Activated T-cell treated with anti-CD3 and anti-CD28 coated beads, Interleukin-2, amount 50 U/mL, for 72 hours (primary cell): ENCODE data around the gene FAM13B. TPM values are rescaled to one million over a fixed set of nuclear protein-coding genes. Genes with fewer than 3 reads are reported as not detected.
"Not testable (repeated sequence)": the region's sequence is repeated elsewhere in the genome, so short reads cannot be mapped to it uniquely, and the experiment has no call there.

Experiments used
- ATAC-seq, 2 donors: fragments of 150-1000 bp; cut with Tn5 transposase; replicated peaks in 1 of 2; 2 replicates each; pipeline ENCODE4 v1.10.0; 2021; ENCODE audit warnings: moderate library complexity in 2 of 2, mild to moderate bottlenecking in 1 of 2
- DNase-seq, 2 donors: peaks; one replicate each; pipeline ENCODE4 v3.0.0; 2021 to 2022; ENCODE audit warnings: mixed read lengths in 1 of 2
- H3K27ac Mint-ChIP-seq: one replicate; pipeline ENCODE4 v1.8.0; 2022; ENCODE audit warnings: mild to moderate bottlenecking, moderate library complexity, mixed read lengths
- H3K27me3 Mint-ChIP-seq: one replicate; pipeline ENCODE4 v1.8.0; 2022; ENCODE audit warnings: low read depth, mixed read lengths
- H3K36me3 Mint-ChIP-seq, 2 donors: one replicate each; pipeline ENCODE4 v1.8.0; 2022; ENCODE audit warnings: mixed read lengths in 2 of 2, mild to moderate bottlenecking in 1 of 2; ENCODE audit not compliant: insufficient read depth in 2 of 2
- H3K4me1 Mint-ChIP-seq: one replicate; pipeline ENCODE4 v1.8.0; 2022; ENCODE audit warnings: low read depth, mixed read lengths
- H3K4me3 Mint-ChIP-seq, 2 donors: one replicate each; pipeline ENCODE4 v1.8.0; 2022; ENCODE audit warnings: mild to moderate bottlenecking in 2 of 2, mixed read lengths in 2 of 2, moderate library complexity in 2 of 2
- H3K9me3 Mint-ChIP-seq, 2 donors: one replicate each; pipeline ENCODE4 v1.8.0; 2022; ENCODE audit warnings: mixed read lengths in 2 of 2
- total RNA-seq, 2 donors: library from RNA; stranded (reverse); gene quantifications; one replicate each; pipeline ENCODE4 v1.2.3, GENCODE V29; 2022

Gene FAM13B
- total RNA-seq, 2 donors from 2014 or later, result 19.3 to 20.5 TPM

DNA sequence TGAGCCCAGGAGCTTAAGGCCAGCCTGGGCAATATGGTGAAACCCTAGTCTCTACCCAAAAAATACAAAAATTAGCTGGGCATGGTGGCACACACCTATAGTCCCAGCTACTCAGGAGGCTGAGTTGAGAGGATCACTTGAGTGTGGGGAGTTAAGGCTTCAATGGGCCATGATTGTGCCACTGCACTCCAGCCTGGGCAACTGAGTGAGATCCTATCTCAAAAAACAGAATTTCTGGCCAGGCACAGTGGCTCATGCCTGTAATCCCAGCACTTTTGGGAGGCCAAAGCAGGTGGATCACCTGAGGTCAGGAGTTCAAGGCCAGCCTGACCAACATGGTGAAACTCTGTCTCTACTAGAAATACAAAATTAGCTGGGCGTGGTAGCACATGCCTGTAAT, 19.8 kb upstream of the FAM13B start:
- not testable (repeated sequence) for H3K4me3 Mint-ChIP-seq, H3K4me1 Mint-ChIP-seq

DNA sequence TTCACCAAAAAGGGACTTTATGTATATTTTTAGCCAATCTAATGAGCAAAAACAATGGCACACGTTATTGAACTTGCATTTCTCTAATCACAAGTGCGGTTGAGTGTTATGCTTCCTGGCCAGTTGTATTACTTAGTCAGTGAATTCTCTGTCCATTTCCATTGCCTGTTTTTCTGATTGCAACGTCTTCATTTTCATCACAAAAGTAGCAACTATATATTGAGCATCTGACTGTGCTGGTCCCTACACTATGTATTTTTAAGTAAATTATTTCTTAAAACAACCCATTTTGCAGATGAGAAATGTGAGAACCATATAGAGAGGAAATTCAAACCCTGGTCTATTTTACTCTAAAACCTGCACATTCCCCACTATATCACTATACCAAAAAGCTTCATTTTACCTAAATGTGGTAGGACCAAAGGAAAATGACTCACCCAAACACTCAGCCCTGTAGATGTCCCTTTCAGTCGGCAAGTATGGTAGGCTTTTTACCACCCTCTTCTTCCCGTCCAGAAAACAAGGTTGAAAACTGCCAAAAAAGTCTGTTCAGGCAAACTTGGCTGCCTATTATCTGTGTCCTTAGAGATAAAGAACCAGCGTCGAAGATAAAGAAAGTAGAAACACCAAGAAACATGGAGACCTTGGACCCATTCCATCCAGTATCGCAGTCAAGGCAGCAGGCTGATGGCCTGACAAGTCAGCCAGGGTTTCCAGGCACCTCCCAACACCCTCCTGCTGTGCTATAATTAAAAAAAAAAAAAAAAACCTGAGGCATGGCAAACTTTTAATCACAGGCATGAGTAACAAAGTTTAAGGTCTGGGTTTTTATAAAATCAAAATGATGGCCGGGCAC, 18.8 kb upstream of the FAM13B start:
- Mint-ChIP-seq H3K9me3 (no peaks in the 10 kb centered on the region), H3K4me1 (peaks cover 9% of the 10 kb centered on the region), H3K27ac (no peak overlapping the region)

More for the DNA sequence above, 19.8 kb upstream of the FAM13B start:
- not testable (repeated sequence) for DNase-seq, H3K27me3 Mint-ChIP-seq, ATAC-seq, H3K27ac Mint-ChIP-seq, H3K9me3 Mint-ChIP-seq, H3K36me3 Mint-ChIP-seq

DNA sequence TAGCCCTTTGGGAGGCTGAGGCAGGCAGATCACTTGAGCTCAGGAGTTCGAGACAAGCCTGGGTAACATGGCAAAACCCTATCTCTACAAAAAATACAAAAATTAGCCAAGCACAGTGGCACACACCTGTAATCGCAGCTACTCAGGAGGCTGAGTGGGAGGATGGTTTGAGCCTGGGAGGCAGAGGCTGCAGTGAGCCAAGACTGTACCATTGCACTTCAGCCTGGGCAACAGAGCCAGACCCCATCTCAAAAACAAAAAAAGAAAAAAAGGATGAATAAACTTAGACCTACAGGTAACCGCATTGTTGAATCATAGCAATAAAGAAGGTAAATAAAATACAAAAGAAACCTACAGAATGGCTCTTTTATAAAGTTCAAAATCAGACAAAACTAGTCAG, 12.4 kb upstream of the FAM13B start:
- not testable (repeated sequence) for DNase-seq, ATAC-seq, H3K36me3 Mint-ChIP-seq, H3K27ac Mint-ChIP-seq, H3K4me3 Mint-ChIP-seq, H3K27me3 Mint-ChIP-seq, H3K9me3 Mint-ChIP-seq, H3K4me1 Mint-ChIP-seq

More for the DNA sequence above, 18.8 kb upstream of the FAM13B start:
- no peak for ATAC-seq
- Mint-ChIP-seq H3K4me3 (no peak overlapping the region), H3K36me3 (no peaks in the 10 kb centered on the region), H3K27me3 (no peaks in the 10 kb centered on the region)
- no peak for DNase-seq

DNA sequence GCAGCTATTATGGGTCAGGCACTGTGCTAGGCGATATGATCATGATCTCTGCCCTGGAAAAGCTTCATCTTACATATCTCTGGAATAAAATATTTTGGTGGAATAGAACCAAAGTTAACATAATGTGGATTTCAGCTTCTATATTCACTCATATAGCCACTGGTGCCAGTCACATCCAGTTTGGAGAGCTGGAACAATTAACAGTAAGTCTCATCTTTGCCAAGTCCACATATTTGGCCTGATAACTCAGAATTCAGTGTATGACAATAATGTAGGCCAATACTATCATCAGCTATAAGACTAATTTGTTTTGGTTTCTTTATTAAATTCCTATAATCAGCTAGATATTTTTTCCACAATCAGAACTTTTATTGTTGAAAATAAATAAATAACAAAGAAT, 5.9 kb upstream of the FAM13B start:
- Mint-ChIP-seq H3K9me3 (no peaks in the 10 kb centered on the region), H3K36me3 (no peaks in the 10 kb centered on the region)
- DNase-seq, result no peak

DNA sequence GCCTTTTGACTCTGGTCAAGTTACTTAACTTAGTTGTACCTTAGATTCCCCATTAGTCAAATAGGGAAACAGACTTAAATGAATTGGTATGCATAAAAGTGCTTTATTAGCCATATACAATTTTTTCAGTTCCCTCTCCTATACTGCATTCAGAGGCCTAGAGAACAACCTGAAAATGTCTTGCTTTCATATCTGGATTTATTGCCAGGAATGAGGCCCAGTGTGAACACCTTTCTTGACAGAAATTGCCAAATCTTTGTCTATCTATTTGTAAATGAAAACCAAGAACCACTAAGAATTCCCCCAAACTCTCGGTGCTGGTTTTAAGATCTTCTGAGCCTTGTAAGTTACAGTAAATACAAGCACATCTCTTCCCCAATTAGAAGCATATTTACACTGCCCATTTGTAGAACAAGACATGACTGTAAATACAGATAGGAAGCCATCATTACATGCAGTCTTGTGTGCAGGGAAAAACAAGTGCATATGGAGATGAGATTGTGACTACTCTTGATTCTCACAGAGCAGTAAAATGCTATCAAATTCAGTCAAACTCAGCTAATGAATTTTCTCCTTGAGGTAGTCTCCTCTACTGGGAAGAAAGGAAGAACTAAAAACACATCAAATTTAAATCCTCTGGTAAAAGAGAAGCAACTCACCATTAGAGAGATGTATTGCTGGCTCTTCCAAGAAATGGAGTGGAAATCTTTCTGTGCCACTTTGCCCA, 5.2 kb upstream of the FAM13B start:
- no peak for DNase-seq
- H3K4me3 Mint-ChIP-seq, result peak overlapping the region in 1 of 2 donors; percentile 23
- no peak for ATAC-seq
- no peaks in the 10 kb centered on the region for H3K9me3 Mint-ChIP-seq
- no peaks in the 10 kb centered on the region for H3K36me3 Mint-ChIP-seq
- H3K4me1 Mint-ChIP-seq, result peaks cover 27% of the 10 kb centered on the region
- H3K27ac Mint-ChIP-seq, result peak overlapping the region; percentile 78
- H3K27me3 Mint-ChIP-seq, result no peaks in the 10 kb centered on the region

More for the DNA sequence above, 5.9 kb upstream of the FAM13B start:
- Mint-ChIP-seq H3K4me1 (peaks cover 23% of the 10 kb centered on the region), H3K4me3 (no peak overlapping the region), H3K27ac (no peak overlapping the region), H3K27me3 (no peaks in the 10 kb centered on the region)
- no peak for ATAC-seq

DNA sequence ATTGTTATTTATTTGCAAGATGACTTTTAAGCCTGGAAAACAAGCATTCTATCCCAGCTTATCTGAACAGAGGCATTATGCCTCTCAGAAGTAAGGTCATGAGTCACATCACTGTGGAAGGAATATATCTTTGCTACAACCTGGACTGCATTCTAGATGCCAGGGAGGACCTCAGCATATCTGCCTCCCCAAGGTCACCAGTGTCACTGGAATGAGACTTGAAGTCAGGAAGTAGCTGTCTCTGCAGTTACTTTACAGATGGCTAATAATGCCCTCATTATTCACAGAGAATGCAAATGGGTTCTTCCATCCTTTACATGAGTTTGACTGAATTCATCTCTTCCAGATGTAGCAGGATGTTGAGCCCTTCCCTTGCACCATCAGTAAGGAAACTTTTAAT, 4.4 kb upstream of the FAM13B start:
- H3K4me1 Mint-ChIP-seq, result peaks cover 27% of the 10 kb centered on the region

DNA sequence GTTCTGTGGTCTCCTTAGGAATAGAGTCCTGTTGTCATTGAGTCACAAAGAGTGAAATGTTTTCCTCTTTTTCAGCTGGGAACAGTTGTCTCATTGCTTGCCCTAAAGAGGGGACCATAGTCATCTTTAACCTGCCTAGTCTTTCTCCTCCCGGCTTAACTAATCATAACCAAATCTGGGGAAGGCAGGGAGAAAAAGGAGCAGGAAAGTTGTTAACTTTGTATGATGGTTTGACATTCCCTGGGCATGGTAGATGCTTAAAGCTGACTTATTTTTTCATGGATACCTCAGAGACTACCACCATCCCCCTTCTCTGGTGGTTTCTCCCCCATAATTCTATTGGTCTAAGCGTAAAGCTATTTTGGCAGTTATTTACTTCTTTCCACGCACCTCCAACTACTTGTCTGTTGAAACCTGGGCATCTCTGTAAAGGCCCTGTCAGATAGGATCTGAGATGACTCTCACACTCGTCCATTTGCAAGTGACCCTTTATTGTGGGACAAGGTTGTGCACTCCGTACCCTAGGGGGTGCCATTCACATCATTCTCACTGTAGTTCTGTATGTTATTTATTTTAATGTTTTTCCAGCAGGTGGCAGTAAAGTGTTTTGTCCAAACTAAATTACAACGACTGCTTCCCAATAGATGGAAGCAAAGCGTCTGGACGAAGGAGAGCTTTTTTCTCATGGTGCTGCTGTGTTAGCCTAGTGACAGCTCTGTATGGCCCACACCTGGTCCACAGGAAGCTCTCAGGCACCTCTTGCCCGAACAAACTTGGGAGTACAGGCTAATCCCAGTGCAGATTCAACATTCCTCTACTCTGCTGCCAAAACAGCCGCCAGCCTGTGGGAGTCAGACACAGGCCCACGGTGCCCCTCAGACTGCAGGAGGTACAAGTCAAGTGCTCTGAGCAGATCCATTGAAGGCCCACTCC, 3.0 kb upstream of the FAM13B start:
- H3K27me3 Mint-ChIP-seq, result no peaks in the 10 kb centered on the region
- peaks cover 2 to 3% of the 10 kb centered on the region in 2 donors for H3K36me3 Mint-ChIP-seq
- H3K9me3 Mint-ChIP-seq, result no peaks in the 10 kb centered on the region
- H3K4me3 Mint-ChIP-seq, result peak overlapping the region; percentile 12 to 13
- peak; percentile 67 to 74 for DNase-seq
- H3K27ac Mint-ChIP-seq, result no peak overlapping the region
- ATAC-seq, result peak; percentile 60 to 63
- peaks cover 40% of the 10 kb centered on the region for H3K4me1 Mint-ChIP-seq

More for the DNA sequence above, 4.4 kb upstream of the FAM13B start:
- Mint-ChIP-seq H3K27ac (no peak overlapping the region), H3K36me3 (peaks cover 0 to under 1% of the 10 kb centered on the region in 2 donors), H3K27me3 (no peaks in the 10 kb centered on the region), H3K9me3 (no peaks in the 10 kb centered on the region), H3K4me3 (no peak overlapping the region)
- no peak for ATAC-seq
- DNase-seq, result no peak

DNA sequence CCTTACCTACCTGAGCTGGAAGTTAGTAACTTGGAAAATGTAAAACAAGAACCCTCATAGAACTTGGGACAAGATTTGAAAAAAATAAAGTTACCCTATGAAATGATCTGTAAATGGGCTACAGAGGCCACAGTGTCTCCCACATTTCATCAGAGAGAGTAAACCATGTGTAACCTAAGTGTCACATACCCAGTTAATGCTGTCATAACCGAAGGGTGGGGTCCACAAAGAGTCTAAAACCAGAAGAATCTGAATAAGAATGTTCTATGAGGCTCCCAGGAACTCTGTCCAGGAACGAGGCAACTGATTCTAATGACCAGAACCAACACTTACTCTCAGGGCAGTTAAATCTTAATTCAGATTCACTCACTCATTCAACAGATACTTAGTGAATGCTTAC, 1.0 kb upstream of the FAM13B start:
- peaks cover 59% of the 10 kb centered on the region for H3K4me1 Mint-ChIP-seq
- no peaks in the 10 kb centered on the region for H3K27me3 Mint-ChIP-seq
- H3K36me3 Mint-ChIP-seq, result peaks cover 3 to 4% of the 10 kb centered on the region in 2 donors
- ATAC-seq (no peak), DNase-seq (no peak)
- peak overlapping the region; percentile 94 for H3K27ac Mint-ChIP-seq
- H3K9me3 Mint-ChIP-seq, result no peaks in the 10 kb centered on the region
- peak overlapping the region; percentile 97 to 98 for H3K4me3 Mint-ChIP-seq

DNA sequence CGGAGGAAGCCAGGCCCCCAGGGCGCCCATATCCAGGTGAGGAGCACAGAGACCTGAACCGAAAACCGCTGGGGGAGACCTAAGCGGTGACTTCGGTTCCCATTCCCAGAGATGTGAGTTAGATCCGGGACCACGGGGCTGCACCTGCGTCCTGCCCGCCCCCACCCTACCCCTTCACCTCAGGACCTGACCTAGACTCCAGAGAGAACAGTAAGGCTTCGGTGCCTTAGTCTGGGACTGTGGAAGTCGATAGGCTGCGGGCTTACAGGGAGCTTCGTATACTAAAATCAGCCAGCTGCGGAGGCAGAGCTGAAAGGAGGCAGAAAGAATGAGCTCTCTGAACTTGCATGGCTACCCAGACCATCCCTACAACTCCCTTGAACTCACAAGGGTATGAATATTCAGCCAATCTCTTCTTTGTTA, 518 bp upstream of the FAM13B start:
- Mint-ChIP-seq H3K27me3 (no peaks in the 10 kb centered on the region), H3K4me1 (peaks cover 63% of the 10 kb centered on the region), H3K27ac (peak overlapping the region; percentile 94), H3K9me3 (no peaks in the 10 kb centered on the region), H3K36me3 (peaks cover 3 to 4% of the 10 kb centered on the region in 2 donors), H3K4me3 (peak overlapping the region; percentile 97 to 98)
- DNase-seq (peak in 1 of 2 donors; percentile 8), ATAC-seq (no peak)

DNA sequence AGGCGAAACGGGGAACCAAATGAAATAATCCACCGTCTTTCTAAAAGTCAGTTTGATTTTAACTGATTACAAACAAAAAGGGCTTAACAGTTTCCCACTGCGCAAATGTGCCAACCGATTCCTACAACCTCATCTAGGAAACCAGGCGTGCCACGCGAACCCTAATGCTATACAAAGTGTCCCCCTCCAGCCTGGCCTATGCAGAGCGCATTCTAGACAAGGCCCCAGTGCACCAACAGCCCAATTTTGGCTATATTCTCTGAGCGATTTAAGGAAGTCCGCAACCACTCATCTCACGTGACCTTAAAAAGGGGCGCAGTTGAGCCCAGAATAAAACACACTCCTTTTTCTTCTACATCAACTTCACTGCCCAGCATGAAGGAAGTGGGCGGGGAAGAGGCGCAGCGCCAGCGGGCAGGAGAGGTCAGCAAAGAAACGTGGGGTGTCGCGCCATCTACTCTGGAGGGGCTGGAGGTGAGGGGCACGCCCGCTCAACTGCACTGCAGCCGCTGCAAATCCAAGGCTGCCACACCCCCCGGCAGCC, 779 bp downstream of the FAM13B start:
- DNase-seq (peak in 1 of 2 donors; percentile 66), ATAC-seq (peak; percentile 51 to 61)
- H3K27ac Mint-ChIP-seq, result peak overlapping the region; percentile 94
- H3K9me3 Mint-ChIP-seq, result no peaks in the 10 kb centered on the region
- peaks cover 3 to 4% of the 10 kb centered on the region in 2 donors for H3K36me3 Mint-ChIP-seq
- peaks cover 64% of the 10 kb centered on the region for H3K4me1 Mint-ChIP-seq
- H3K4me3 Mint-ChIP-seq, result peak overlapping the region; percentile 97 to 98
- no peaks in the 10 kb centered on the region for H3K27me3 Mint-ChIP-seq

DNA sequence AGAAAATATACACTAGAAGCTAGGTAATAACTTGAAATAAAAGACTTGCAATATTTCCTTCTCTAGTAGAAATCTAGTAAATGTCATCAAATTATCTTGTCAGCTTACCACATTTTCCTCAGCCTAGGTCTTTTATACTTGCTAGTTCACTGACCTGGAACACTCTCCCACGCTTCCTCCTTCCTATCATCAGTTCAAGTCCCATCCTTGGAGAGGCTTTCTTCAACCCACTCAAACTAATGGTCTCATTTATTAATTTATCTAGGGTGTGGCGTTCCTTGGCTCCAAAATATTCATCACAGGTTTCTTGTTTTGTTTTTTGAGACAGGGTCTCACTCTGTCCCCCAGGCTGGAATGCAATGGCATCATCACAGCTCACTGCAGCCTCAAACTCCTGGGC, 2.9 kb downstream of the FAM13B start:
- no peak for ATAC-seq
- H3K4me3 Mint-ChIP-seq, result peak overlapping the region; percentile 97 to 98
- peaks cover 3 to 4% of the 10 kb centered on the region in 2 donors for H3K36me3 Mint-ChIP-seq
- peaks cover 70% of the 10 kb centered on the region for H3K4me1 Mint-ChIP-seq
- H3K9me3 Mint-ChIP-seq, result no peaks in the 10 kb centered on the region
- H3K27ac Mint-ChIP-seq, result peak overlapping the region; percentile 94
- no peak for DNase-seq
- no peaks in the 10 kb centered on the region for H3K27me3 Mint-ChIP-seq

DNA sequence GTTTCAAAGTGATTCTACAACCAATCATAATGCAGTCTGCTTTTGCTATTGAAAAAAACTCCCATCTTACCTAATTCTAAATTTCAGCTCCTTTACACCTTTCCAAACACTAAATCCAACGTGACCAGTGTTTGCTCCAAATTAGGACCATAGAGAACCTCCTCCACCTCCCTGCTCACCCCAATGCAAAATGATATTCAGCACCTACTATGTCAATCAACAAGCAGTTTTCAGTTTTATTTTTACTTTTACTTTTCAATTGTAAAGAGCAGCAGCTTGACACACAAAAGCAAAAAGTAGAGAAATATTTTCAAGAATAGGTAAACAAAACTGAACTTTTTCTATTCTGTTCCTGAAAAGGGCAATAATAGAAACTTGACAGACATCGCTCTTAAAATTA, 3.4 kb downstream of the FAM13B start:
- H3K27ac Mint-ChIP-seq, result peak overlapping the region; percentile 94
- H3K27me3 Mint-ChIP-seq, result no peaks in the 10 kb centered on the region
- H3K4me1 Mint-ChIP-seq, result peaks cover 74% of the 10 kb centered on the region
- no peaks in the 10 kb centered on the region for H3K9me3 Mint-ChIP-seq
- H3K36me3 Mint-ChIP-seq, result peaks cover 3 to 4% of the 10 kb centered on the region in 2 donors
- H3K4me3 Mint-ChIP-seq, result peak overlapping the region; percentile 67 to 97
- DNase-seq (no peak), ATAC-seq (no peak)
